C1 segment of cervical spinal cord (tissue), 14 donors: ENCODE measurements around the gene RNFT2.

ENCODE experiments used
- DNase-seq, 14 donors: peaks; one replicate each; lab custom pipeline; 2025; lab: John Stamatoyannopoulos, UW

Gene RNFT2, protein sequence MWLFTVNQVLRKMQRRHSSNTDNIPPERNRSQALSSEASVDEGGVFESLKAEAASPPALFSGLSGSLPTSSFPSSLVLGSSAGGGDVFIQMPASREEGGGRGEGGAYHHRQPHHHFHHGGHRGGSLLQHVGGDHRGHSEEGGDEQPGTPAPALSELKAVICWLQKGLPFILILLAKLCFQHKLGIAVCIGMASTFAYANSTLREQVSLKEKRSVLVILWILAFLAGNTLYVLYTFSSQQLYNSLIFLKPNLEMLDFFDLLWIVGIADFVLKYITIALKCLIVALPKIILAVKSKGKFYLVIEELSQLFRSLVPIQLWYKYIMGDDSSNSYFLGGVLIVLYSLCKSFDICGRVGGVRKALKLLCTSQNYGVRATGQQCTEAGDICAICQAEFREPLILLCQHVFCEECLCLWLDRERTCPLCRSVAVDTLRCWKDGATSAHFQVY

DNA sequence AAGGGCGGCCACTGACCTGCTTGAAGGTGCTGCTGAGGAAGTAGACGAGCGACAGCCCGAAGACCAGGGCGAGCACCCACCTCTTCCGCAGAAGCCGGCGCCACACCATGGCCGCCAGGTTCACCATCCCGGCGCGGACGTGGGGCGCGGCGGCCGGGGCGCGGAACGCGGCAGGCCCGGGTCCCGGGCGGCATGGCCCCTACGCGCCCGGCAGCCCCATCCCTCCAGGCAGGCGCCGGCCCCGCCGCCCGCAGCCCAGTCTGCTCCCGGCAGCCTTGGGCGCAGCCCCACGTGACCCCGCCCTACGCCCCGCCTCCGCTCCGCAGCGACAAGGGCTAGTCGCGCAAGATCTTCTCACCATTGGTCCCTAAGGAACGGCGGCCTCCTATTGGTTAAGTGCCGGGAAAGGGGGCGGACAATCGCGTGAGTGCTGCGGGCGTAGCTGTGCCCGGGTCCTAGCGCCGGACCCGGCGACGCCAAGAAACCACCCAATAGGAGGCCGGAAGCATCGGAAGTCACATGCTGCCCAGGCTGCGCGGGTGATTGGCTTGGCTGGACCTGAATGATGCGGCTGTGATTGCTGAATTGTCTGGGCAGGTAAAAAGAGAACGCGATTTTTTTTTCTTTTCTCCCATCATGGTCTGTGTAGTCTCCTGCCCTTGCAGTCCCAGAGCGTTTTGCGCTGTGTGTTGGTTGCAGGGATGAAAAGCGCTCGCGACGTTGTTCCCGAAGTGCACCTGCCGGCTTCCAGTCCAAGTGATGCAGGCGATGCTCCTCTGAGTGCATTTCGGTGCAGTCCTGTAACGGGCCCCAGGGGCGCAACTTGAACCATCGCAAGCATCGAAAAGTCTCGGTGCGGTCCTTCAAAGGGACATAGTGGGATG, at the start of gene RNFT2, which contains the start of gene SPRING1:
Gene RNFT2 (plus strand): TSS at position 542 of the 884 bp plus-strand sequence. CDS start 2,183 bp downstream, outside the sequence.
Gene SPRING1 (minus strand): TSS at position 296 of the 884 bp plus-strand sequence. CDS start 169 bp downstream, at position 127.
- peak; percentile 93 to 100 (median 99) for DNase-seq

DNA sequence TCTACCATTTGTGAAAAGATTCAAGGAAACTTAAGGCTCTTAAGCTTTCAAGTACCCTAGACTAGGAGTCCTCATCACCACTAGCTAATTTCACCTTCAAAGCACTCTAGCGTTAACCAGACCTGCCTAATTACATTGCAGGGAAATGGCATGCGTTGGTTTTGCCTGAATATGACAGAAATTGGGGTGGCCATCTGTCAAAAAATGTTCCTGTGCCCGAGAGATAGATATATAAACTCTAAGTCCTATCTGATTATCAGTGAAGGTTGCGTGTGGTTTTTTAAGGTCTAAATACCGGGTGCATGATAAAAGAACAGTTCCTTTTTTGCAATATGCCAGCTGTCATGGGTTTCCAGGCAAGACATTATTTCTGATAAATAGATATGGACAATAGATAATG, 48.6 kb upstream of the RNFT2 start:
- no peak for DNase-seq

- no peak for DNase-seq
These were observed 48.0 kb upstream of the RNFT2 start for GRCh38 chr12:116689979-116690744.

- no peak for DNase-seq
These were observed 46.9 kb upstream of the RNFT2 start for GRCh38 chr12:116691205-116691604.

DNA sequence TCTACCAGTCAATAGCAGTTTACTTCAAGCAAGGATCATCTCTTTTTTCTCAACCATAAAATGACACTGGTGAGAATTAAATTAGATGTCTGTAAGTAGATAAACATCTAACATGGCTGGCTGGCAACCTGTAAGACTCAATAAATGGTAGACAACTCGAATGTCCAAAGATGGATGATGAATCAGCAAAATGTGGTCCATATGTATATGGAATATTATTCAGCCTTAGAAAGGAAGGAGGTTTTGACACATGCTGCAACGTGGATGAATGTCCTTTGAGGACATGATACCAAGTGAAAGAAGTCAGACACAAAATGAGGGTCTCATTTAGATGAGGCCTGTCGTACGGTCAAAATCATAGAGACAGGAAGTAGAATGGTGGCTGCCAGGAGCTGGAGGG, 46.5 kb upstream of the RNFT2 start:
- DNase-seq: no peak

GRCh38 chr12:116692605-116693004, 45.5 kb upstream of the RNFT2 start:
- DNase-seq: no peak

GRCh38 chr12:116693286-116694227, 44.6 kb upstream of the RNFT2 start:
- peak in 1 of 14 donors; percentile 18 for DNase-seq

GRCh38 chr12:116694653-116695463, 43.3 kb upstream of the RNFT2 start:
- peak in 1 of 14 donors; percentile 11 for DNase-seq

DNA sequence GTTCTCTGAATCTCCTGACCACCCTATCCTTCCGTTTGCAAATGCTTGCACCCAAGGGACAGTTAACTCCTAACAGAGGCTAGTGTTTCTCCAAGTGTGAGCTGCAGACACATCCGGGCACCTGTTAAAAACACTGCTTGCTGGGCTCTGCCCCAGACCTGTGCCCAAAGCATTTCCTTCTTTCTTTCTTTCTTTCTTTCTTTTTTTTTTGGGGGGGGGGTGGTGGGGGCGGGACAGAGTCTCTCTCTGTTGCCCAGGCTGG, 42.7 kb upstream of the RNFT2 start:
- DNase-seq: no peak

DNA sequence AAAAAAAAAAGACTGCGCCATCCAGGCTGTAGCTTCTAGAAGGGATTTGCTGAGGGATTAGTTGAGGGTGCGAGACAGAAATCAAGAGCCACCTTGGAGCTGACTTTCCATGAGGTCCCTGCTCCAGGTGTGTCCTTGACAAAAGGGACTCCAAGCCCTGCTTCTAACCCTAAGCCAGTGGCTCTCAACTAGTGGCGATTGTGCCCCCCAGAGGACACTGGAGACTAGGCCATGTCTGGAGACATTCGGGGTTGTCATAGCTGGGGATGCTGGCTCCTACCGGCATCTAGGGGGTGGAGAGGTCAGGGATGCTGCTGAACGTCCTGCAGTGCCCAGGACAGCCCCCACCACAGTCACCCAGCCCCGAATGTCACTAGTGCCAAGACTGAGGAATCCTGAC, 40.8 kb upstream of the RNFT2 start:
- DNase-seq: no peak

GRCh38 chr12:116697716-116698115, 40.4 kb upstream of the RNFT2 start:
- no peak for DNase-seq

GRCh38 chr12:116698116-116698515, 40.0 kb upstream of the RNFT2 start:
- DNase-seq: no peak

- no peak for DNase-seq
These were observed 39.5 kb upstream of the RNFT2 start for GRCh38 chr12:116698554-116699075.

- DNase-seq: no peak
These were observed 38.0 kb upstream of the RNFT2 start for GRCh38 chr12:116700066-116700465.

DNA sequence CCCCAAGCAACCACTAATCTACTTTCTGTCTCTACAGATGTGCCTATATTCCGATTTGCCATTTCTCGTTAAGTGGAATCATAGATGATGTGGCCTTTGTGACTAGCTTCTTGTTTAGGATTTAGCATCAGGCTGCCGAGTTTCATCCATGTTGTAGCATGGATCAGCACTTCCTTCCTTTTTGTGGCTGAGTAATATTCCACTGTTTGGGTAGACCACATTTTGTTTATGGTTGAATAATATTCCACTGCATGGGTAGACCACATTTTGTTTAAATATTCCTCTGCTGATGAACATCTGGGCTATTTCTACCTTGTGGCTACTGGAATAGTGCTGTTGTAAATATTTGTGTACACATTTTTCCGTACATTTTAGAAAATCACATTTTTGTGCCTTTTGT, 36.7 kb upstream of the RNFT2 start:
- DNase-seq: no peak

DNA sequence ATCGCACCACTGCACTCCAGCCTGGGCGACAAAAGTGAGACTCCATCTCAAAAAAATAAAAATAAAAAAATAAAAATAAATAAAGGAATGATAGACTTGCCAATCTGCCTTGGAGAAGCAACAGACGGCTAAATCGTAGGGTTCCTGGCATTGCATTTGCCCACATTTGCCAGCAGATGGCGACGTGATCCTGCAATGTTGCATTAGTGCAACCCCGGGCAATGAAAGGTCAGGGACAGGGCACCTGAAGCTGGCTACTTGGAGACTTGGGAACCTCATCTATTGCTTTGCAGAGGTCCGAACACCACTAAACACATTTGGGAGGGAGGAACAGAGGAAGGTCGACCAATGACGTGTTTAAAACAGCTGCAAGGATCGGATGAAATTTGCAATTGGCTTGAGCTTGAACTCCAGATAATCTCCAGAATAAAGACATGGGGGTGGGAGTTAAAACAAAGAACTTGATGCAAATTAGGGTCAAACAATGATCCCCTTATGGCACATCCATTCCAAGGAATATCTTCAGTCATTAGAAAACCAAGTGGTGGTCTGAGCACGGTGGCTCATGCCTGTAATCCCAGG, 34.8 kb upstream of the RNFT2 start:
- DNase-seq: peak in 13 of 14 donors; percentile 6 to 67 (median 48)

GRCh38 chr12:116707751-116708150, 30.4 kb upstream of the RNFT2 start:
- DNase-seq: no peak

DNA sequence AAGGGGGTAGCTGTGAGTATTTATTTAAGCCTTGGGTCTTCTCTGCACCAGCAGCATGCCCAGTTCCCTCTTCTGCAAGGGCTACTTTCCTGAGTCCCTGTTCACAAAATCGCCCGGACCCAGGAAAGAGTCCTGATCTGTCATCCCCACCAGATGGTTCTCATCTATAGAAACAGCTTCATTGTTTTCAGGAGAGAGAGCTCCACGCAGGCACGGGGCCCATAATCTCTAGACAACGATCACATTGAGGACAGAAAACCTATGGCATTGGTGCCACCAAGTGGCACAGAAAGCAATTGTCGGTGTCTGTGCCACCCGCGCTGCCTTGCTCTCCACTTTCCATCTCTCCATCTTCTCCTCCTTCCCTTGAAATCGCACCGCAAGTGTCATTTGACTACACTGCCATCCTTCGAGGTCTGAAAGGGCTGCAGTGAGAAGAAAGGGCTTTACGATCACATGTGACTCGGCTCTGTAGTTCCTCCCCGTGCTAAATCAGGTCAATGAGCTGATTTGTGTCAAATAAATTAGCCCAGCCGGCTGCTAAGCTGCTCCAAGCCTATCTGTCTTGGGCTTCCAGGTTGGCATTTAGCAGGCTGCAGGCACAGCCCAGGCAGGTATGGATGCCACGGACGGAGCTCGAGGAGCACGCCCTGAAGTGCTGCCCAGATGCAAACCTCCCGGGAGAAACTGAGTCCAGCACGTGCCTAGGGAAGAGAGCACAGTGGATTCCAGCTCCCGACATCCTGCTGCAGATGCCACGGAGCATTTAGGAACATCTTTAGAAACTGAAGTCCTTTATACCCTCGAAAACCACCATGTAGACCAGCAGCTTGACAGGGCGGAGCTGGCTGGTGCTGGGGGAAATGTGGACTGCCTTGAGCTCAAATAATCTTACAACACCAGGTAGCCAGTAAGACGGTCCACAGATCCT, 29.0 kb upstream of the RNFT2 start:
- DNase-seq: peak in 12 of 14 donors; percentile 46 to 90 (median 74)
